Gastrocnemius medialis (tissue), 4 donors: ENCODE measurements around the gene DDX56. TPM values are rescaled to one million over a fixed set of nuclear protein-coding genes. Genes with fewer than 3 reads are reported as not detected.

Source experiments
- ATAC-seq, 2 donors: fragments of 150-250 bp; one replicate each; pipeline ENCODE4 v1.9.1; 2016
- DNase-seq, 2 donors: peaks; one replicate each; pipeline ENCODE4 v3.0.0-alpha.2; 2019
- H3K27ac ChIP-seq, 4 donors: fragments of 200-600 bp; sonication (generic); 1 replicate in 1 of 4; 2 replicates in 3 of 4; pipeline ENCODE4 v1.5.1; 2016 to 2018; ENCODE audit warnings: mild to moderate bottlenecking in 2 of 4, moderate library complexity in 1 of 4
- H3K27me3 ChIP-seq, 3 donors: fragments of 200-600 bp; sonication (generic) in 2 of 3; 1 replicate in 1 of 3; 2 replicates in 2 of 3; pipeline versions ENCODE4 v1.5.1 to v1.6.0; 2016 to 2019; ENCODE audit warnings: mild to moderate bottlenecking in 1 of 3, moderate library complexity in 1 of 3
- H3K36me3 ChIP-seq, 2 donors: fragments of 200-600 bp; sonication (generic) in 1 of 2; one replicate each; pipeline ENCODE4 v1.5.1; 2017 to 2018
- H3K4me1 ChIP-seq, 2 donors: fragments of 200-600 bp; sonication (generic) in 1 of 2; one replicate each; pipeline ENCODE4 v1.5.1; 2016 to 2017; ENCODE audit warnings: mild to moderate bottlenecking in 2 of 2
- H3K4me3 ChIP-seq, 4 donors: fragments of 200-600 bp; sonication (generic) in 3 of 4; 1 replicate in 1 of 4; 2 replicates in 3 of 4; pipeline ENCODE4 v1.5.1; 2016 to 2019; ENCODE audit warnings: mild to moderate bottlenecking in 2 of 4
- H3K9me3 ChIP-seq, 3 donors: fragments of 200-600 bp; sonication (generic) in 2 of 3; 1 replicate in 1 of 3; 2 replicates in 2 of 3; pipeline ENCODE4 v1.5.1; 2016 to 2019
- CTCF ChIP-seq, 5 experiments: fragments of 450-650 bp in 3 of 5; fragments of 200-600 bp in 2 of 5; sonication (generic) in 2 of 5; IDR thresholded peaks in 4 of 5; conservative IDR thresholded peaks in 1 of 5; 1 replicate in 4 of 5; 2 replicates in 1 of 5; pipeline ENCODE4 v1.5.1; 2016 to 2019; ENCODE audit warnings: antibody characterized with exemption in 5 of 5, mild to moderate bottlenecking in 3 of 5, moderate library complexity in 3 of 5
- POLR2A ChIP-seq, 2 donors: fragments of 450-650 bp; IDR thresholded peaks; one replicate each; pipeline ENCODE4 v1.6.1; 2017; ENCODE audit warnings: antibody characterized with exemption in 2 of 2, mild to moderate bottlenecking in 2 of 2, moderate library complexity in 2 of 2
- in situ Hi-C, 4 donors: fragments of 200-750 bp; cut with MboI; loops; one replicate each; pipeline versions ENCODE4 v1.15.0 to v1.8.0; 2017; ENCODE audit warnings: low sequenced_read_pairs in 4 of 4
- intact Hi-C: fragments of 100-400 bp; cut with DNase I; formaldehyde crosslinking; loops from one replicate; pipeline ENCODE4 v1.15.1; 2023; ENCODE audit warnings: low total_unique reads
- total RNA-seq, 4 donors: library from RNA; depleted of rRNA; stranded (reverse); fragments of >200 nt; gene quantifications; one replicate each; pipeline versions ENCODE4 v1.1.0 to v1.2.3, GENCODE V29; 2016

The DDX56 gene
- total RNA-seq, 4 donors from 2014 or later: 57.7 to 73.2 (median 66.1) TPM

DNA sequence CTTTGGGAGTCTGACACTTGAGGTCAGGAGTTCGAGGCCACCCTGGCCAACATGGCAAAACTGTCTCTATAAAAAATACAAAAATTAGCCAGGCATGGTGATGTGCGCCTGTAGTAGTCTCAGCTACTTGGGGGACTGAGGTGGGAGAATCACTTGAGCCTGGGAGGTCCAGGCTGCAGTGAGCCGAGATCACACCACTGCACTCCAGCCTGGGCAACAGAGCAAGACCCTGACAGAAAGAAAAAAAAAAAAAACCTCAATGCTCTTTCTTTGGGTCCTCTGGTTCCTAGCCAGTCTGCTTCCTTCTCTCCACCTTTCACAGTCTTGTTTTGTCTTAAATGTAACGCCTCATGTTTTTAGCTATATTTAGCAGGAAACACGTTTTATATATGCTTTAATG, 42.1 kb upstream of the DDX56 start:
- peaks cover 53 to 75% of the 10 kb centered on the region in 2 donors for H3K4me1 ChIP-seq
- no peak for ATAC-seq

GRCh38 chr7:44615149-44615611, 41.5 kb upstream of the DDX56 start:
- Histone ChIP-seq H3K9me3 (no peaks in the 10 kb centered on the region), H3K4me3 (no peak overlapping the region), H3K36me3 (no peaks in the 10 kb centered on the region), H3K27ac (peak overlapping the region; percentile 63 to 99 (median 93)), H3K27me3 (no peaks in the 10 kb centered on the region), H3K4me1 (peaks cover 47 to 70% of the 10 kb centered on the region in 2 donors)
- in situ Hi-C loops (no loop called here), intact Hi-C loops (no loop called here)
- ATAC-seq: no peak
- DNase-seq: no peak
- TF ChIP-seq CTCF (IDR thresholded peaks at IDR 0.05 in 4 of 5, conservative IDR thresholded peaks at IDR 0.05 in 1 of 5): no peak
- no peak for TF ChIP-seq POLR2A (IDR thresholded peaks at IDR 0.05)

More for the DNA sequence above, 42.1 kb upstream of the DDX56 start:
- H3K36me3 ChIP-seq: no peaks in the 10 kb centered on the region
- in situ Hi-C loops: no loop called here
- H3K27ac ChIP-seq: peak overlapping the region; percentile 63 to 99 (median 93)
- no peak for DNase-seq
- no peaks in the 10 kb centered on the region for H3K27me3 ChIP-seq
- no peak for TF ChIP-seq POLR2A (IDR thresholded peaks at IDR 0.05)
- TF ChIP-seq CTCF (IDR thresholded peaks at IDR 0.05 in 4 of 5, conservative IDR thresholded peaks at IDR 0.05 in 1 of 5): no peak
- no peaks in the 10 kb centered on the region for H3K9me3 ChIP-seq
- intact Hi-C loops: no loop called here
- H3K4me3 ChIP-seq: no peak overlapping the region

- H3K4me1 ChIP-seq: peaks cover 13 to 39% of the 10 kb centered on the region in 2 donors
Observed at GRCh38 chr7:44609829-44610228, 36.1 kb upstream of the DDX56 start.

DNA sequence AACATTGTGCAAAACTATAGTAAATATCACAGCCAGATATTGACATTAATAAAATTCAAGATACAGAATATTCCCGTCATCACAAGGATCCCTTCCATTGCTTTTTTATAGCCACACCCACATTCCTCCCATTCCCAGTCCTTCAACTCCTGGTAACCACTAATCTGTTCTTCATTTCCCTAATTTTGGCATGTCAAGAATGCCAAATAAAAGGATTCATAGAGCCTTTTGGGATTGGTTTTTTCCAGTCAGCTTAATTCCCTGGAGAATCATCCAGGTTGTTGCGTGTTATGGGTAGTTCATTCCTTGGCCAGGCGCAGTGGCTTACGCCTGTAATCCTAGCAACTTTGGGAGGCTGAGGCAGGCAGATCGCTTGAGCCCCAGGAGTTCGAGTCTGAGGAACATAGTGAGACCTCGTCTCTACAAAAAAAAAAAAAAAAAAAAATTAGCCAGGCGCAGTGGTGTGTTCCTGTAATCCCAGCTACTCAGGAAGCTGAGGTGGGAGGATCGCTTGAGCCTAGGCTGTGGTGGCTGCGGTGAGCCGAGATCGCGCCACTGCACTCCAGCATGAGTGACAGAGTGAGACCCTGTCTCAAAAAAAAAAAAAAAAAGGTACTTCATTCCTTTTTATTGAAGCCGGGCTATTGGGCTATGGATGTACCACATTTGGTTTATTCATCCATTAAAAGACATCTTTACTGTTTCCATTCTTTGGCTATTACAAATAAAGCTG, 35.4 kb upstream of the DDX56 start:
- intact Hi-C loops: loop anchor here (5.0 kb wide), 3 partner anchors 83 to 238 kb away; partner anchors contain the start of genes H2AZ2 and ZMIZ2
- no peaks in the 10 kb centered on the region for H3K9me3 ChIP-seq
- ATAC-seq: no peak
- no peak overlapping the region for H3K4me3 ChIP-seq
- H3K4me1 ChIP-seq: peaks cover 13 to 33% of the 10 kb centered on the region in 2 donors
- no peak for DNase-seq
- in situ Hi-C loops: no loop called here
- TF ChIP-seq POLR2A (IDR thresholded peaks at IDR 0.05) (no peak), CTCF (IDR thresholded peaks at IDR 0.05 in 4 of 5, conservative IDR thresholded peaks at IDR 0.05 in 1 of 5) (no peak)
- H3K36me3 ChIP-seq: no peaks in the 10 kb centered on the region
- H3K27me3 ChIP-seq: no peaks in the 10 kb centered on the region
- H3K27ac ChIP-seq: peak overlapping the region; percentile 91 to 99 (median 96)

More at GRCh38 chr7:44609829-44610228, 36.1 kb upstream of the DDX56 start:
- in situ Hi-C loops: no loop called here
- H3K27ac ChIP-seq: peak overlapping the region; percentile 91 to 99 (median 96)
- TF ChIP-seq CTCF (IDR thresholded peaks at IDR 0.05 in 4 of 5, conservative IDR thresholded peaks at IDR 0.05 in 1 of 5): no peak
- TF ChIP-seq POLR2A (IDR thresholded peaks at IDR 0.05): no peak
- intact Hi-C loops: loop anchor here (5.0 kb wide), 3 partner anchors 82 to 237 kb away; partner anchors contain the start of genes H2AZ2 and ZMIZ2
- no peaks in the 10 kb centered on the region for H3K36me3 ChIP-seq
- DNase-seq (no peak), ATAC-seq (no peak)
- H3K4me3 ChIP-seq: no peak overlapping the region
- H3K9me3 ChIP-seq: no peaks in the 10 kb centered on the region
- no peaks in the 10 kb centered on the region for H3K27me3 ChIP-seq
